Ishikawa (cell line): Measurements from ENCODE around the gene GEMIN4.

Experiments used
- CREB1 ChIP-seq: IDR thresholded peaks from 2 replicates; pipeline ENCODE4 v1.6.1; 2012; ENCODE audit warnings: low read depth
- MAX ChIP-seq: IDR thresholded peaks from 2 replicates; pipeline ENCODE4 v1.6.1; 2012
- TAF1 ChIP-seq: IDR thresholded peaks from 2 replicates; pipeline ENCODE4 v1.6.1; 2012; ENCODE audit warnings: low read depth, mild to moderate bottlenecking

- no peak for TF ChIP-seq MAX
- no peak for TF ChIP-seq TAF1
- no peak for TF ChIP-seq CREB1
Observed at GRCh38 chr17:704111-704864, 47.8 kb downstream of the GEMIN4 start.
